ENCODE measurements around the gene VMP1. TPM values are rescaled to one million over a fixed set of nuclear protein-coding genes. Genes with fewer than 3 reads are reported as not detected.
A peak's percentile ranks its signal among the peaks of the same experiment; 100 is the strongest.
"Not testable (repeated sequence)": the region's sequence is repeated elsewhere in the genome, so short reads cannot be mapped to it uniquely, and the experiment has no call there.

Gene VMP1
- polyA plus RNA-seq, 10 donors = 40.5 to 63.3 (median 53.8) TPM

DNA sequence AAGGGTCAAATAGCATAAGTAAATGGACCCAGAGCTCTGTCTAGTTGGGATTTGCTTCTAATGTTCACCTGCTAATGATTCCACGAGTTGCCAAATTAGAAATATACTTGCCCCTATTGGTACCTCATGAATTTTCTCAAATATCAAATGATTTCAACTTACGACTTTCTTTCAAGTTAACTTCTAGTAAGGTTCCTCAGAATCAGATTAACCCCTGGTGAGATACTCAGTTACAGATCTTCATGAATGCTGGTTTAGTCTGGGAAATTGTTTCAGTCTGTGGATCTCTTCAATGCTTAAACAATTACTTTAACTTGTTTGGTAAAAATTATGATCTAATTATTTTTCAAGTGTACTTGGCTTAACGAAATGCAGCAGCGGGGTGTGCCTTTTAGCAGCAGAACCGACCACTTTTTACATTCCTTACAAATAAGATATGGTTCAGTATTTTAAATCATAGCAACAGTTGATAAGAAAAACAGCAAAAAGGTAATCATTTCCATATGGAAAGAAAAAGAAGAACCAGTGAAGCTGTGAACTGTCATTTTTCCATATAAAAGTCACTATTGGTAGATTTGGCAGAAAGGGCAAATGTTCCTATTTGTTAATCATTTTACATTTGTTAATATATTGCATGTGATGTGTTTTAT lies 150.8 kb downstream of the VMP1 start:
- DNase-seq = peak in 1 of 3 donors; percentile 55

DNA sequence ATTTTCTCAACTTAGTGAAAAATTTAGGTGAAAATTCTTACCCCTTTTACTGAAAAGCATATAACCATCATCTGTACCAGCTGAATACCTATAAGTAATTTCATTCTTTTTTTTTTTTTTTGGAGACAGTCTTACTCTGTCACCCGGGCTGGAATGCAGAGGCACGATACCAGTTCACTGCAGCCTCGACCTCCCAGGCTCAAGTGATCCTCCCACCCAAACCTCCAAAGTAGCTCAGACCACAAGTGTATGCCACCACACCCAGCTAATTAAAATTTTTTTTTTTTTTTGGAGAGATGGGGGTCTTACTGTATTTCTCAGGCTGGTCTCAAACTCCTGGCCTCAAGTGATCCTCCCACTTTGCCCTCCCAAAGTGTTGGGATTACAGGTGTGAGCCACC lies 151.5 kb downstream of the VMP1 start:
- DNase-seq = no peak

DNA sequence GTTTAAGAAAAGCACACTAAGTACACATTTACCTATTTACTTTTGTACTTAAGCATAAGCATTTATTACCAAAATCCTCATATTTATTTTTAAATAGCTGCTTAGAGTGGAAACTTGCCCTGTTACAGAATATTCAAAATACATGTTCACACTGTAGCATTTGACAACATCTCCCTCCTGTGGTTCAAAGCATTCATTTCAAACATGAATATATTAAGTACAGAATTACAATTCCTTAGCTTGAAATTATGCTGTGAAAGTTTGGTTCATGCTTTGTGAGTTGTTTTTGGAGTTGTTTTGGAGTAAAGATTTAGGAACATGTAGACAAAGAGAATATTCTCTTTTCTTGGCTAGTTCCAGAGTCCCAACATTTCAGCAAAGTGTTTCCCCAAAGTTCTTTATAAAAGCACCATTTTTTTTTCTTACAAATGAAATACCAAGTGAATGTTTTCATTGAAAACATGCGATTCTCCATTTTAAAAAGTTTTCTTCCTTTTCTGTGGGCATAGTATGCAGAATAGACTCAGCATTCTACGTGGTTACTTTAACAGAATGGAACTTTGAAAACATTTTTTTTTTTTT lies 152.1 kb downstream of the VMP1 start:
- DNase-seq = peak; percentile 45 to 70 (median 61)

DNA sequence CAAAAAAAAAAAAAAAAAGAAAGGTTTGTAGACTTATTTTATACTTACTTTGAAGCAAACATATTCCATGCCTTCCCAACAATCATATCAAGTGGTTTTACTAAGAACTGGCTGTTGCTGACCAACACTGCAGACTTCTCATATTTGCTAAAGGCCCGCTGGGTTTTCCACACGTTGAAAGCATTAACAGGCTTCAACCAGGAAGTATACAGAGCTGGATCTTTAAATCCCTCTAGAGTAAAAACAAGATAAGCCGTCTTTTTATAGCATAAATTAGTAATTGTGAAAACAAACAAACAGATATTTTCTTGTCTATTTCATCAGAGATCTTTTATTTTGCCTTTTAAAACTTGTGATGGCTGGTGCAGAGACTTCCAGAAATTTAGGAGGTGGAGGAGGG lies 156.2 kb downstream of the VMP1 start:
- peak in 1 of 3 donors; percentile 53 for DNase-seq

DNA sequence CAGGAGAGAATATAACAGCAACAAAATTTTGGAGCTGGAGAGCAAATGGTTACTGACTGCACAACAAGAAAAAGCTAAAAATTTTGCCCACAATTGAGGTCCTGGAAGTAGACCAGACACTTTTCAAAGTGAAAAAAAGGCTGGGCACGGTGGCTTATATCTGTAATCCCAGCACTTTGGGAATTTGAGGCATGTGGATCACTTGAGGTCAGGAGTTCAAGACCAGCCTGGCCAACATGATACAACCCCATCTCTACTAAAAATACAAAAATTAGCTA lies 162.4 kb downstream of the VMP1 start:
- DNase-seq = no peak

DNA sequence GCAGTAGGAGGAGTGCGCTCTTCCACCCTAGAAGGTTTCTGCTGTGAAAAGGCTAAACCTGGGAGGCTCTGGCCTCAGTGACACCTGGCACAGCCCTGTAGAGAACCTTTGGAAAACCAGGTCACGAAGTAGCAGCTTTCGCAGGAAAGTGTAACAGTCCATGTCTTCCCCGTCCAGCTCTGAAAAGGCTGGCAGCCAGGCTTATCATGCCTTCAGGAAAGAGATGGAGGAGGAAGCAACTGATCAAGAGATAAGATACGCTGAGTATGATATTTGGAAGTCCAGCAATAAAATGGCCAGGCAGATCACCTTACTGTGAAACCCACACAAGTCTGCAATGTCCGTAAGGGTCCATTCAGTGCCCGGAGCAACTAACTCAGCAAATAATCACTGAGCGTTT lies 163.0 kb downstream of the VMP1 start:
- no peak for DNase-seq

DNA sequence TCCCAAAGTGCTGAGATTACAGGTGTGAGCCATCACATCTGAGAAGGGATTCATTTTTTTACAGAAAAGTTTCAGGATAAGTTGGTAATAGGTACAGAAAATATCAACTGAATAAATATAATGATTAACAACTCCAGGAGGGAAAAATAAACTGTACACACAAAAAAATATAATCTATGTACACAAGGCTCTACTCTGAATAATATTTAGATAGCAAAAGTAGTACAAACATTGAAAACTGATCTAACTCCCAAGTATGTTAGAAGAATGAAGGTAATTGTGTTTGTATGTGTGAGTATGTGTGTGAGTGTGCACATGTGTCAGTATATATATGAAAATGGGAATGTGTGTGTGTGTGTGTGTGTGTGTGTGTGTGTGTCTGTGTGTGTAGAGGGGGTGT lies 164.9 kb downstream of the VMP1 start:
- no peak for DNase-seq

DNA sequence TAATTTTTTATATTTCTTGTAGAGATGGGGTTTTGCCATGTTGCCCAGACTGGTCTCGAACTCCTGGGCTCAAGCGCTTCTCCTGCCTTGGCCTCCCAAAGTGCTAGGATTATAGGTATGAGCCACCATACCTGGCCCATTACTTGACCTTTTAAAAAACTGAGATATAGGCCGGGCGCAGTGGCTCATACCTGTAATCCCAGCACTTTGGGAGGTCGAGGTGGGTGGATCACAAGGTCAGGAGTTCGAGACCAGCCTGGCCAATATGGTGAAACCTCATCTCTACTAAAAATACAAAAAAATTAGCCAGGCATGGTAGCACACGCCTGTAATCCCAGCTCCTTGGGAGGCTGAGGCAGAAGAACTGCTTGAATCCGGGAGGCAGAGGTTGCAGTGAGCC lies 166.0 kb downstream of the VMP1 start:
- not testable (repeated sequence) for DNase-seq

DNA sequence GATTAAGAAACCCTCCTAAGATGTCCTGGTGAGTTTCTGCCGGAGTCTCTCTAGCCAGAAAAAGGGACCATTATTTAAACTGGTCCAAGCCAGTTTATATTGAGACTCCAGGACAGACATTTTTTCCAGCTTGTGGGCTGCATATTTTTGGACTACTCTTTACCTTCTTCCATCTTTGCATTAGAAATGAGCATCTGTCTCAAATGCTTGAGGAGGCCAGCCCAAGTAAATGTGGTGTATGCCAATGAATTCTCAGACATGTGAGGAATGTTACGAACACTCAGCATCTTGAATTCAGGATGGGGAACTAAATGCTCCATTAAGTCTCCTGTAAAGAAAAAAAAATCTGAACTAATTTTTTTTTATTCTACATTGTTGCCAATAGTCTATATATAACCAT lies 166.9 kb downstream of the VMP1 start:
- no peak for DNase-seq

DNA sequence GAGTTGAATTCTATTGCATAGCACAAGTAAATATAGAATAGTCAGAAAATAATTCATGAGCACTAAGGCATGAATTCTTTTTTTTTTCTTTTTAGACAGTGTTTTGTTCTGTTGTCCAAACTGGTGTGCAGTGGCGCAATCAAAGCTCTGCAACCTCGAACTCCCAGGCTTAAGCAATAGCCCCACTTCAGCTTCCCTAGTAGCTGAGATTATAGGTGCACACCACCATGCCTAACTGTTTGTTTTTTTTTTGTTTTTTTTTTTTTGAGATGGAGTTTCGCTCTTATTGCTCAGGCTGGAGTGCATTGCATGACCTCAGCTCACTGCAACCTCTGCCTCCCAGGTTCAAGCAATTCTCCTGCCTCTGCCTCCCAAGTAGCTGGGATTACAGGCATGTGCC lies 168.7 kb downstream of the VMP1 start:
- DNase-seq = no peak

DNA sequence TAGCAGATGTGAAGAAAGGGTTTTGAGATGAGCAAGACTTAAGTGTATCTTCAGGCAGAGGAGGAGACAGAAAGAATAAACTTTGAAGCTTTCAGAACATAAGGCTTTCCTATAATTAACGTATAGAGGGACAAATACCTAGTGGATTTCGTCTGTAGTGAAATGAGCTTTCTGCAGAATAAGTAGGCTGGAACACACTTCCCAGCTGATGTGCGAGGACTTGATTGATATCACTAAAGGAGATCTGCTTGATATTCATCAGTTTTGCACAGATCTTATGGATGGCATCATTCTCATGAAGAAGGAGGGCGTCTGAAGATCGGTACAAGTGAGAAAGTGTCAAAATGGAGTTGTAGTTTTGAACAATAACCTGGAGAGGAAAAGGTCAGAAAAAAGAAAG lies 170.5 kb downstream of the VMP1 start:
- no peak for DNase-seq

DNA sequence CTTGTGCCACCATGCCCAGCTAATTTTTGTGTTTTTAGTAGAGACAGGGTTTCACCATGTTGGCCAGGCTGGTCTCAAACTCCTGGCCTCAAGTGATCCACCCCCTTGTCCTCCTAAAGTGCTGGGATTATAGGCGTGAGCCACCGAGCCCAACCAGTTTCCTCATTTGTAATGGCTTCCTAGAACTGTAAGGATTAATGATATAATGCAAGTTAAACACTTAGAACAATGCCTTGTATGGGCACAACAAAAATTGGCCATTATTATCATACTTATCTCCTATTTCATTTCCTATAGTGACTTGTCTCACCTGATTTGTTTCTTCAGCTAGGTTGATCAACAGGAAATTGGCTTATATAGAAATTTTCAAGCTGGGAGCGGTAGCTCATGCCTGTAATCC lies 171.2 kb downstream of the VMP1 start:
- no peak for DNase-seq

DNA sequence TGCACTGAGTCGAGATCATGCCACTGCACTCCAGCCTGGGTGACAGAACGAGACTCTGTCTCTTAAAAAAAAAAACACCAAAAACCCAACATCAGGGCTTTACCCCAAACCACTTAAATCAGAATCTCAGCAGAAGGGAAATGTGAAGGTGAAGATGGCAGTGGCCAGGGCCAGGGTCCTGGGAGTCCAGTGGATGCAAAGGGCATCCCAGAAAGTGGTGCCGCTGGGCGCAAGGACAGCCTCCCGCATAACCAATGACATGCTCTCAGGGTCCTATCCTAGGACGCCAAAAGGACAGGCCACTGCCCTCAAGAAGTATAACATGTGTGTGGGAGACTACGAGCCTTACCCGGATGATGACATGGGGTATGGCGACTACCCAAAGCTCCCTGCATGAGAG lies 177.4 kb downstream of the VMP1 start:
- DNase-seq = no peak

DNA sequence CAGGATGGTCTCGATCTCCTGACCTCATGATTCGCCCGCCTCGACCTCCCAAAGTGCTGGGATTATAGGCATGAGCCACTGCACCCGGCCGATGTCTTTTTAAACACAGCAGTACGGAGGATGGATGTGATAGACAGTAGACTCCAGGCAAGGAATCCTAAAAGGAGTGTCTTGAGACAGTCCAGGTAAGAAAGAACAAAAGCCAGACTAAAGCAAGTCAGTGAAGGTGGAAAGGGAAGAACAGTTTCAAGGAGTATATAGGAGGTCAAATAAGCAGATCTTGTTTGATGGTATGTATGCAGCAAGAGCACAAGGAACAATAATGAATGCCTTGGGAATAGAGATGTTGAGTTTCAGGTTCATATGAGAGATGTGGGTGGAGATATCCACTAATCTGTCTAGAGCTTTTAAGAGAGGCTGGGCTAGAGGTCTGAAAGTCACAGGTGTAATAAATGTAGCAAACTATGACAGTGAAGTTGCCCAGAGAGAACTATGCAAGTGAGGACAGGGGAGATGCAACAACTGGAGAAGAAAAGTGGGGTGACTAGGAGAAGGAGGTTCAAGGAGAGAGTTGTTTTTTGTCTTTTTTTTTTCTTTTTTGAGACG lies 180.8 kb downstream of the VMP1 start:
- no peak for DNase-seq

DNA sequence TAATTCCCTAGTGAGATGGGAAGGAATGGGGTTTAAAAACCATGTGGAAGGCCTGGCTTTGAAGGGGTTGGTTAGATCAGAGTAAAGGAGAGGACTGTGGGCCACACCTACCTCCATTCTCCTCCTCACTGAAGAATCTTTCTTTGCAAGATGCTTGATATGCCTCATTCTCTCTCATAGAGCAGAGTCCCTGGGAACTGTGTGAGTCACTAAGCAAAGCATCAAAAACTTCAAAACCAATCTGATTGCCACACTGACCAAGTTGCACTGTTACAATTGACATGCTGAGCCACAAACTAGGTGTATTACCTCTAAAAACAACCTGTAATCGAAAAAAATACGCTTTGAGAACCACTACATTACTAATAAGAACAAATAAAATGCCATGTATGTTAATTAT lies 183.3 kb downstream of the VMP1 start:
- DNase-seq = no peak

Other genes with a start within 250 kb of the VMP1 start
- 10 to 100 TPM; 28.2 to 38.5 (median 33.4) TPM for gene DHX40, start 142.0 kb upstream of the VMP1 start, polyA plus RNA-seq (ENCODE audit: insufficient read length in 10 of 10)
- gene CLTC, start 87.8 kb upstream of the VMP1 start, polyA plus RNA-seq (ENCODE audit: insufficient read length in 10 of 10) = 100 to 1,000 TPM; 134 to 173 (median 154) TPM
- 10 to 100 TPM; 14.9 to 18.8 (median 16.8) TPM for gene PTRH2, start 224 bp upstream of the VMP1 start, polyA plus RNA-seq (ENCODE audit: insufficient read length in 10 of 10)
- gene TUBD1, start 185.3 kb downstream of the VMP1 start, polyA plus RNA-seq (ENCODE audit: insufficient read length in 10 of 10) = 10 to 100 TPM in 4 of 10 donors, 1 to 10 TPM in 6; 6.7 to 12.7 (median 9.2) TPM
- 10 to 100 TPM; 27.8 to 44.0 (median 35.3) TPM for gene RPS6KB1, start 185.5 kb downstream of the VMP1 start, polyA plus RNA-seq (ENCODE audit: insufficient read length in 10 of 10)

Measured in muscle of back (tissue), 11 donors.